ENCODE data around the gene ASIC5.

Gene ASIC5

GRCh38 chr4:155885666-155886065 lies 19.6 kb upstream of the ASIC5 start:
- in situ Hi-C loops (cut with HindIII; ENCODE audit: low pct_ligation_motif_present, low pct_unique_long_range_greater_than_20kb, low sequenced_read_pairs), result no loop called here
- no peak for DNase-seq

- in situ Hi-C loops (cut with HindIII; ENCODE audit: low pct_ligation_motif_present, low pct_unique_long_range_greater_than_20kb, low sequenced_read_pairs), result no loop called here
- no peak for DNase-seq
Measured at GRCh38 chr4:155883895-155884294, 17.8 kb upstream of the ASIC5 start.

- DNase-seq, result no peak
- in situ Hi-C loops (cut with HindIII; ENCODE audit: low pct_ligation_motif_present, low pct_unique_long_range_greater_than_20kb, low sequenced_read_pairs), result no loop called here
Measured at GRCh38 chr4:155881555-155881954, 15.5 kb upstream of the ASIC5 start.

- DNase-seq, result no peak
- in situ Hi-C loops (cut with HindIII; ENCODE audit: low pct_ligation_motif_present, low pct_unique_long_range_greater_than_20kb, low sequenced_read_pairs), result no loop called here
Measured at GRCh38 chr4:155879767-155880166, 13.7 kb upstream of the ASIC5 start.

GRCh38 chr4:155878611-155879010 lies 12.5 kb upstream of the ASIC5 start:
- in situ Hi-C loops (cut with HindIII; ENCODE audit: low pct_ligation_motif_present, low pct_unique_long_range_greater_than_20kb, low sequenced_read_pairs), result no loop called here
- DNase-seq, result no peak

GRCh38 chr4:155877971-155878370 lies 11.9 kb upstream of the ASIC5 start:
- in situ Hi-C loops (cut with HindIII; ENCODE audit: low pct_ligation_motif_present, low pct_unique_long_range_greater_than_20kb, low sequenced_read_pairs), result no loop called here
- DNase-seq, result no peak

- in situ Hi-C loops (cut with HindIII; ENCODE audit: low pct_ligation_motif_present, low pct_unique_long_range_greater_than_20kb, low sequenced_read_pairs), result no loop called here
- no peak for DNase-seq
Measured at GRCh38 chr4:155875878-155876277, 9.8 kb upstream of the ASIC5 start.

- no peak for DNase-seq
- in situ Hi-C loops (cut with HindIII; ENCODE audit: low pct_ligation_motif_present, low pct_unique_long_range_greater_than_20kb, low sequenced_read_pairs), result no loop called here
Measured at GRCh38 chr4:155855897-155856296, 10.2 kb downstream of the ASIC5 start.

- in situ Hi-C loops (cut with HindIII; ENCODE audit: low pct_ligation_motif_present, low pct_unique_long_range_greater_than_20kb, low sequenced_read_pairs), result no loop called here
- DNase-seq, result no peak
Measured at GRCh38 chr4:155854582-155855226, 11.4 kb downstream of the ASIC5 start.

- in situ Hi-C loops (cut with HindIII; ENCODE audit: low pct_ligation_motif_present, low pct_unique_long_range_greater_than_20kb, low sequenced_read_pairs), result no loop called here
- DNase-seq, result no peak
Measured at GRCh38 chr4:155853189-155853588, 12.9 kb downstream of the ASIC5 start.

- in situ Hi-C loops (cut with HindIII; ENCODE audit: low pct_ligation_motif_present, low pct_unique_long_range_greater_than_20kb, low sequenced_read_pairs), result no loop called here
- no peak for DNase-seq
Measured at GRCh38 chr4:155849042-155849441, 17.0 kb downstream of the ASIC5 start.

GRCh38 chr4:155846929-155847328 lies 19.1 kb downstream of the ASIC5 start:
- DNase-seq, result no peak
- in situ Hi-C loops (cut with HindIII; ENCODE audit: low pct_ligation_motif_present, low pct_unique_long_range_greater_than_20kb, low sequenced_read_pairs), result no loop called here

GRCh38 chr4:155842080-155842479 lies 24.0 kb downstream of the ASIC5 start:
- no peak for DNase-seq
- in situ Hi-C loops (cut with HindIII; ENCODE audit: low pct_ligation_motif_present, low pct_unique_long_range_greater_than_20kb, low sequenced_read_pairs), result no loop called here

GRCh38 chr4:155837203-155837796 lies 28.8 kb downstream of the ASIC5 start:
- DNase-seq, result no peak
- in situ Hi-C loops (cut with HindIII; ENCODE audit: low pct_ligation_motif_present, low pct_unique_long_range_greater_than_20kb, low sequenced_read_pairs), result no loop called here

- no peak for DNase-seq
- in situ Hi-C loops (cut with HindIII; ENCODE audit: low pct_ligation_motif_present, low pct_unique_long_range_greater_than_20kb, low sequenced_read_pairs), result no loop called here
Measured at GRCh38 chr4:155832664-155833063, 33.4 kb downstream of the ASIC5 start.

GRCh38 chr4:155828628-155829027 lies 37.4 kb downstream of the ASIC5 start:
- in situ Hi-C loops (cut with HindIII; ENCODE audit: low pct_ligation_motif_present, low pct_unique_long_range_greater_than_20kb, low sequenced_read_pairs), result no loop called here
- DNase-seq, result no peak

- DNase-seq, result no peak
- in situ Hi-C loops (cut with HindIII; ENCODE audit: low pct_ligation_motif_present, low pct_unique_long_range_greater_than_20kb, low sequenced_read_pairs), result no loop called here
Measured at GRCh38 chr4:155822572-155822971, 43.5 kb downstream of the ASIC5 start.

- in situ Hi-C loops (cut with HindIII; ENCODE audit: low pct_ligation_motif_present, low pct_unique_long_range_greater_than_20kb, low sequenced_read_pairs), result no loop called here
- no peak for DNase-seq
Measured at GRCh38 chr4:155820887-155821518, 45.1 kb downstream of the ASIC5 start.

GRCh38 chr4:155819066-155819465 lies 47.0 kb downstream of the ASIC5 start:
- in situ Hi-C loops (cut with HindIII; ENCODE audit: low pct_ligation_motif_present, low pct_unique_long_range_greater_than_20kb, low sequenced_read_pairs), result no loop called here
- DNase-seq, result no peak

- in situ Hi-C loops (cut with HindIII; ENCODE audit: low pct_ligation_motif_present, low pct_unique_long_range_greater_than_20kb, low sequenced_read_pairs), result no loop called here
- DNase-seq, result no peak
Measured at GRCh38 chr4:155818639-155819038, 47.4 kb downstream of the ASIC5 start.

Measured in ACHN (cell line).